PFSK-1 (cell line): ENCODE results near the gene TCF7.

Source experiments
- POLR2AphosphoS5 ChIP-seq: IDR thresholded peaks from 2 replicates; pipeline ENCODE4 v1.6.1; 2012; ENCODE audit warnings: low read depth, mild to moderate bottlenecking, control low read depth, low read length, moderate library complexity
- SIN3A ChIP-seq: IDR thresholded peaks from 2 replicates; pipeline ENCODE4 v1.6.1; 2012; ENCODE audit warnings: mild to moderate bottlenecking, low read length, moderate library complexity, borderline replicate concordance; ENCODE audit not compliant: insufficient read depth
- TAF1 ChIP-seq: IDR thresholded peaks from 2 replicates; pipeline ENCODE4 v1.6.1; 2012; ENCODE audit warnings: low read length, control low read depth, borderline replicate concordance; ENCODE audit not compliant: insufficient read depth
- TF ChIP-seq, protein P1 (sequence below), 2 experiments: IDR thresholded peaks; 2 replicates each; pipeline versions ENCODE4 v1.6.1 to v1.8.0; 2011 to 2012; ENCODE audit warnings: low read depth in 2 of 2, low read length in 2 of 2, control low read depth in 1 of 2, inconsistent platforms in 1 of 2, mild to moderate bottlenecking in 1 of 2, moderate library complexity in 1 of 2; ENCODE audit not compliant: insufficient read depth in 1 of 2

DNA sequence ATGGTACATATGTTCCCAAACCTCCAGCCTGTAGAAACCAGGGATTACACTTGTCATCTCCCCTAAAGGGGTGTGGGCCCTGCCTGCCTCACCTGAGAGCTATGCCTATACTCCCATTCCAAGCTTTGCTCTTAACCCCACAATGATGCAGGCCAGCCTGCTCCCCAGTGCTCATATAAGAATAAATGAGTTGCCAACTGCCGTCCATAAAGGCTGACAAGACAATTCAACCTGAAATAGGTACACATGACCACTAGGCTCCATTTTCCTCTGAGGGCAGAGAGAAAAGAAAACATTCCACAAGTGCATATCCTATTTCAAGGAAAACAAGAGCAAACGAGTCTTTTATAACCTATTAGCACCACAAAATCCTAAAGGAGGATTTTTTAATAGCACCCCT is 33.8 kb downstream of the TCF7 start:
- TF ChIP-seq TAF1 (no peak), POLR2AphosphoS5 (no peak), SIN3A (no peak)
- TF ChIP-seq, protein P1, sequence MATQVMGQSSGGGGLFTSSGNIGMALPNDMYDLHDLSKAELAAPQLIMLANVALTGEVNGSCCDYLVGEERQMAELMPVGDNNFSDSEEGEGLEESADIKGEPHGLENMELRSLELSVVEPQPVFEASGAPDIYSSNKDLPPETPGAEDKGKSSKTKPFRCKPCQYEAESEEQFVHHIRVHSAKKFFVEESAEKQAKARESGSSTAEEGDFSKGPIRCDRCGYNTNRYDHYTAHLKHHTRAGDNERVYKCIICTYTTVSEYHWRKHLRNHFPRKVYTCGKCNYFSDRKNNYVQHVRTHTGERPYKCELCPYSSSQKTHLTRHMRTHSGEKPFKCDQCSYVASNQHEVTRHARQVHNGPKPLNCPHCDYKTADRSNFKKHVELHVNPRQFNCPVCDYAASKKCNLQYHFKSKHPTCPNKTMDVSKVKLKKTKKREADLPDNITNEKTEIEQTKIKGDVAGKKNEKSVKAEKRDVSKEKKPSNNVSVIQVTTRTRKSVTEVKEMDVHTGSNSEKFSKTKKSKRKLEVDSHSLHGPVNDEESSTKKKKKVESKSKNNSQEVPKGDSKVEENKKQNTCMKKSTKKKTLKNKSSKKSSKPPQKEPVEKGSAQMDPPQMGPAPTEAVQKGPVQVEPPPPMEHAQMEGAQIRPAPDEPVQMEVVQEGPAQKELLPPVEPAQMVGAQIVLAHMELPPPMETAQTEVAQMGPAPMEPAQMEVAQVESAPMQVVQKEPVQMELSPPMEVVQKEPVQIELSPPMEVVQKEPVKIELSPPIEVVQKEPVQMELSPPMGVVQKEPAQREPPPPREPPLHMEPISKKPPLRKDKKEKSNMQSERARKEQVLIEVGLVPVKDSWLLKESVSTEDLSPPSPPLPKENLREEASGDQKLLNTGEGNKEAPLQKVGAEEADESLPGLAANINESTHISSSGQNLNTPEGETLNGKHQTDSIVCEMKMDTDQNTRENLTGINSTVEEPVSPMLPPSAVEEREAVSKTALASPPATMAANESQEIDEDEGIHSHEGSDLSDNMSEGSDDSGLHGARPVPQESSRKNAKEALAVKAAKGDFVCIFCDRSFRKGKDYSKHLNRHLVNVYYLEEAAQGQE (IDR thresholded peaks at IDR 0.05; ENCODE audit: insufficient read depth in 1 of 2, low read depth in 2 of 2, low read length in 2 of 2): no peak
